ENCODE data around the gene ELL2. TPM values are rescaled to one million over a fixed set of nuclear protein-coding genes. Genes with fewer than 3 reads are reported as not detected.

The ELL2 gene
- total and polyA plus RNA-seq, 3 experiments from 2014 or later, result 5.0 to 91.3 (median 90.6) TPM

DNA sequence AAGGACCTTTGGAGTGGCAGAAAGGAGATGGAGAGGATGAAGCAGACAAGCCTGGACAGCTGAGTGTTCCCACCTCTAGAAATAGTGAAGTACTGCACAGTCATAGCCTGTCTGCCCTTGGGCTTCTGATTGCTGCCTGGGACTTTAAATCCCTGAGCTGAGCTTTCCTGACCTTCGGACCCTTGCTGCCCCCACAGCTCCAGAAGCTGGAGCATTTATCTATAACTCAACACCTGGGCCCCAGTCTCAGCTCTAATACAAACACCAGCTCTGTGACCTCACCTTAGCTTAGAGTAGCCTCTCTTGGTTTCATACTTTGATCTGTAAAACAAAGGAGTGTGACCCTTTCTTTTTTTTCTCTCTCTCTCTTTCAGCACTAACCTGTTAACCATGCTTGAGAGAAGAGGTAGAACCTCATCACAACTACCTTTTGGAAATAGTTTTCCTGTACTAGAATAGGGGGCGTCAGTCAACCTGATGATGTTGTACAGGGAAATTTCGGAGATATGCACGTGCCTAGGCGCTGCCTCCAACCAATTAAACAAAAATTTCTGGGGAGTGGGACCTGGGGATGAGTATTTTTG lies 25.4 kb upstream of the ELL2 start:
- no peaks in the 10 kb centered on the region for H3K9me3 Mint-ChIP-seq
- H3K4me1 ChIP-seq (ENCODE audit: insufficient read depth, low read length), result no peaks in the 10 kb centered on the region
- peaks cover 2 to 8% of the 10 kb centered on the region in 2 donors for H3K27me3 Mint-ChIP-seq
- H3K36me3 Mint-ChIP-seq, result no peaks in the 10 kb centered on the region
- ChIA-PET CTCF (no interaction called here), POLR2A (no interaction called here)
- no peaks in the 10 kb centered on the region for H3K9me3 ChIP-seq (ENCODE audit: low read length)
- no peak for DNase-seq
- no peak overlapping the region for H3K27ac ChIP-seq (ENCODE audit: low read depth, low read length)
- H3K36me3 ChIP-seq (ENCODE audit: insufficient read depth, low read length), result no peaks in the 10 kb centered on the region
- H3K4me1 Mint-ChIP-seq, result no peaks in the 10 kb centered on the region
- H3K4me3 Mint-ChIP-seq, result no peak overlapping the region
- no peaks in the 10 kb centered on the region for H3K27me3 ChIP-seq (ENCODE audit: insufficient read depth, low read length, poor library complexity, severe bottlenecking)
- no peak overlapping the region for H3K4me3 ChIP-seq (ENCODE audit: low read length)
- H3K27ac Mint-ChIP-seq, result no peak overlapping the region

DNA sequence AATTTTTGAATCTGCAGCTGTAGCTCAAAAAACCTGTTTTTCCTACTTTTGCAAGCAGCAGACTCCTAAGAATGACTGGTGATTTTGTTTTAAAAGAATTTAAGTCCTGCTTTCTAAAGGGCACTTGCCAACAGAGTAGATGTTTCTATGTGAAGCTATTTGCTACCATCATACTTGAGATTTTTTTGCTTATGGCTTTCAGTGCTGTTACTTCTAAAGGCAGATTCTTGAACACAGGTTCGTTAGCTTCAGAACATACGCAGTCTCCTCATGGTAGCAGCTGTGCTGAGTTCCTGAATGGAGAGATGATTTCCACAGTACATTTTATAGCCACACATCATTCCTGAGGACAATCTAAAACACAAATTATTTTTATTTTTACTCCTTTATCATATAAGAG lies 24.4 kb upstream of the ELL2 start:
- no peak overlapping the region for H3K27ac Mint-ChIP-seq
- Histone ChIP-seq H3K4me1 (ENCODE audit: insufficient read depth, low read length) (no peaks in the 10 kb centered on the region), H3K27me3 (ENCODE audit: insufficient read depth, low read length, poor library complexity, severe bottlenecking) (no peaks in the 10 kb centered on the region), H3K36me3 (ENCODE audit: insufficient read depth, low read length) (no peaks in the 10 kb centered on the region), H3K9me3 (ENCODE audit: low read length) (no peaks in the 10 kb centered on the region), H3K27ac (ENCODE audit: low read depth, low read length) (no peak overlapping the region), H3K4me3 (ENCODE audit: low read length) (no peak overlapping the region)
- no peak overlapping the region for H3K4me3 Mint-ChIP-seq
- no peaks in the 10 kb centered on the region for H3K9me3 Mint-ChIP-seq
- H3K4me1 Mint-ChIP-seq, result no peaks in the 10 kb centered on the region
- H3K27me3 Mint-ChIP-seq, result peaks cover 2% of the 10 kb centered on the region in 2 donors
- no peaks in the 10 kb centered on the region for H3K36me3 Mint-ChIP-seq
- ChIA-PET CTCF (no interaction called here), POLR2A (no interaction called here)
- no peak for DNase-seq

- DNase-seq, result no peak
- CTCF ChIA-PET, result no interaction called here
- Mint-ChIP-seq H3K36me3 (no peaks in the 10 kb centered on the region), H3K9me3 (no peaks in the 10 kb centered on the region), H3K4me3 (no peak overlapping the region), H3K27me3 (peaks cover 0 to 2% of the 10 kb centered on the region in 2 donors), H3K4me1 (no peaks in the 10 kb centered on the region), H3K27ac (no peak overlapping the region)
- H3K27ac ChIP-seq (ENCODE audit: low read depth, low read length), result no peak overlapping the region
- no peaks in the 10 kb centered on the region for H3K9me3 ChIP-seq (ENCODE audit: low read length)
- no peaks in the 10 kb centered on the region for H3K4me1 ChIP-seq (ENCODE audit: insufficient read depth, low read length)
- no peaks in the 10 kb centered on the region for H3K27me3 ChIP-seq (ENCODE audit: insufficient read depth, low read length, poor library complexity, severe bottlenecking)
- no peak overlapping the region for H3K4me3 ChIP-seq (ENCODE audit: low read length)
- H3K36me3 ChIP-seq (ENCODE audit: insufficient read depth, low read length), result no peaks in the 10 kb centered on the region
- POLR2A ChIA-PET, result no interaction called here
Observed at GRCh38 chr5:95985249-95985648, 23.6 kb upstream of the ELL2 start.

DNA sequence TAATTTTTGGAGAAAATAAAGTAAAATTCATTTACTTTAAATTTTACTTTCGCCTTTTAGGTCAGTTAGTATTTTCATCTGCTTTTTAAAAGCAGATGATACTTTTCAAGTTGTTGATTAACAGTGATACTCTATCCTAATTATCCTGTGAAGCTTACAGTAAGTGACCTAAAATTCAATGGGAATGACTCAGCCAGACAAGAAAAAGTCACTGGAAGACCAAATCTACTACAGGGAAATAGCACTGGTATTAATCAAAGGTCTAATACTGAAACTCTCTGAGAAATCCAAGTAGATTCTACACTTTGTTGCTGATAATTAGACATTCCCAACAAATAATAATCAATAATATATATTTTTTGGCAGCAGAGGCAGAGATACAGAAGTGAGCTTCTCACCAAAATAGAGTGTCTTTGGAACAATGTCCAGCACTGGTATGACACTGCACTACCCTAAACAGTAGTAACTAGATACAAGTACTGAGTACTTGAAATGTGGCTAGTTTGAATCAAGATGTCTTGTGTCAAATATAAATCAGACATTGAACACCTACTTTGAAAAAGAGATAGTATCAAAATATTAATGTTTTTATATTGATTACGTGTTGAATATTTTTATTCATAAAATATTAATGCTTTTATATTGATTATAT lies 22.8 kb upstream of the ELL2 start:
- H3K27ac Mint-ChIP-seq, result no peak overlapping the region
- no peaks in the 10 kb centered on the region for H3K9me3 Mint-ChIP-seq
- CTCF ChIA-PET, result no interaction called here
- no peaks in the 10 kb centered on the region for H3K4me1 Mint-ChIP-seq
- H3K27me3 Mint-ChIP-seq, result peaks cover under 1 to 2% of the 10 kb centered on the region in 2 donors
- Histone ChIP-seq H3K27ac (ENCODE audit: low read depth, low read length) (no peak overlapping the region), H3K4me1 (ENCODE audit: insufficient read depth, low read length) (no peaks in the 10 kb centered on the region), H3K9me3 (ENCODE audit: low read length) (no peaks in the 10 kb centered on the region), H3K36me3 (ENCODE audit: insufficient read depth, low read length) (no peaks in the 10 kb centered on the region), H3K4me3 (ENCODE audit: low read length) (no peak overlapping the region), H3K27me3 (ENCODE audit: insufficient read depth, low read length, poor library complexity, severe bottlenecking) (no peaks in the 10 kb centered on the region)
- no peak for DNase-seq
- POLR2A ChIA-PET, result no interaction called here
- H3K4me3 Mint-ChIP-seq, result no peak overlapping the region
- H3K36me3 Mint-ChIP-seq, result no peaks in the 10 kb centered on the region

- Histone ChIP-seq H3K27me3 (ENCODE audit: insufficient read depth, low read length, poor library complexity, severe bottlenecking) (no peaks in the 10 kb centered on the region), H3K27ac (ENCODE audit: low read depth, low read length) (no peak overlapping the region), H3K4me3 (ENCODE audit: low read length) (no peak overlapping the region), H3K36me3 (ENCODE audit: insufficient read depth, low read length) (no peaks in the 10 kb centered on the region), H3K4me1 (ENCODE audit: insufficient read depth, low read length) (no peaks in the 10 kb centered on the region), H3K9me3 (ENCODE audit: low read length) (no peaks in the 10 kb centered on the region)
- Mint-ChIP-seq H3K27ac (no peak overlapping the region), H3K27me3 (peaks cover 2 to 4% of the 10 kb centered on the region in 2 donors), H3K4me3 (no peak overlapping the region), H3K36me3 (no peaks in the 10 kb centered on the region), H3K4me1 (no peaks in the 10 kb centered on the region), H3K9me3 (no peaks in the 10 kb centered on the region)
- ChIA-PET CTCF (no interaction called here), POLR2A (no interaction called here)
- DNase-seq, result no peak
Observed at GRCh38 chr5:95983509-95983908, 21.9 kb upstream of the ELL2 start.

- no peaks in the 10 kb centered on the region for H3K9me3 Mint-ChIP-seq
- ChIA-PET POLR2A (no interaction called here), CTCF (no interaction called here)
- no peak overlapping the region for H3K4me3 ChIP-seq (ENCODE audit: low read length)
- no peaks in the 10 kb centered on the region for H3K36me3 Mint-ChIP-seq
- H3K27me3 Mint-ChIP-seq, result peaks cover 2 to 4% of the 10 kb centered on the region in 2 donors
- H3K27me3 ChIP-seq (ENCODE audit: insufficient read depth, low read length, poor library complexity, severe bottlenecking), result no peaks in the 10 kb centered on the region
- H3K4me3 Mint-ChIP-seq, result no peak overlapping the region
- no peaks in the 10 kb centered on the region for H3K36me3 ChIP-seq (ENCODE audit: insufficient read depth, low read length)
- no peaks in the 10 kb centered on the region for H3K4me1 ChIP-seq (ENCODE audit: insufficient read depth, low read length)
- no peak overlapping the region for H3K27ac ChIP-seq (ENCODE audit: low read depth, low read length)
- H3K27ac Mint-ChIP-seq, result no peak overlapping the region
- no peaks in the 10 kb centered on the region for H3K9me3 ChIP-seq (ENCODE audit: low read length)
- DNase-seq, result no peak
- no peaks in the 10 kb centered on the region for H3K4me1 Mint-ChIP-seq
Observed at GRCh38 chr5:95983080-95983479, 21.4 kb upstream of the ELL2 start.

- Mint-ChIP-seq H3K27me3 (peaks cover 6 to 17% of the 10 kb centered on the region in 2 donors), H3K9me3 (peaks cover 0 to 2% (median 0%) of the 10 kb centered on the region in 5 donors), H3K4me1 (peaks cover 0 to 5% (median 0%) of the 10 kb centered on the region in 3 donors), H3K36me3 (peaks cover 0 to 3% (median 2%) of the 10 kb centered on the region in 3 donors), H3K4me3 (no peak overlapping the region), H3K27ac (no peak overlapping the region)
- no peaks in the 10 kb centered on the region for H3K27me3 ChIP-seq (ENCODE audit: insufficient read depth, low read length, poor library complexity, severe bottlenecking)
- ChIA-PET POLR2A (no interaction called here), CTCF (no interaction called here)
- no peak overlapping the region for H3K4me3 ChIP-seq (ENCODE audit: low read length)
- H3K9me3 ChIP-seq (ENCODE audit: low read length), result no peaks in the 10 kb centered on the region
- H3K4me1 ChIP-seq (ENCODE audit: insufficient read depth, low read length), result no peaks in the 10 kb centered on the region
- DNase-seq, result no peak
- H3K36me3 ChIP-seq (ENCODE audit: insufficient read depth, low read length), result no peaks in the 10 kb centered on the region
- no peak overlapping the region for H3K27ac ChIP-seq (ENCODE audit: low read depth, low read length)
Observed at GRCh38 chr5:95976606-95977005, 15.0 kb upstream of the ELL2 start.

- H3K4me1 Mint-ChIP-seq, result peaks cover 0 to 5% (median 0%) of the 10 kb centered on the region in 3 donors
- peaks cover 0 to 2% (median 1%) of the 10 kb centered on the region in 5 donors for H3K9me3 Mint-ChIP-seq
- no peak overlapping the region for H3K4me3 Mint-ChIP-seq
- Histone ChIP-seq H3K27ac (ENCODE audit: low read depth, low read length) (no peak overlapping the region), H3K27me3 (ENCODE audit: insufficient read depth, low read length, poor library complexity, severe bottlenecking) (no peaks in the 10 kb centered on the region), H3K4me1 (ENCODE audit: insufficient read depth, low read length) (no peaks in the 10 kb centered on the region), H3K4me3 (ENCODE audit: low read length) (no peak overlapping the region), H3K9me3 (ENCODE audit: low read length) (no peaks in the 10 kb centered on the region), H3K36me3 (ENCODE audit: insufficient read depth, low read length) (no peaks in the 10 kb centered on the region)
- DNase-seq, result no peak
- H3K27ac Mint-ChIP-seq, result no peak overlapping the region
- ChIA-PET POLR2A (no interaction called here), CTCF (no interaction called here)
- peaks cover 0 to 3% (median 2%) of the 10 kb centered on the region in 3 donors for H3K36me3 Mint-ChIP-seq
- peaks cover 6 to 17% of the 10 kb centered on the region in 2 donors for H3K27me3 Mint-ChIP-seq
Observed at GRCh38 chr5:95975703-95976102, 14.1 kb upstream of the ELL2 start.
